SK-MEL-5 (cell line): ENCODE measurements around the gene CCDC171. TPM values are rescaled to one million over a fixed set of nuclear protein-coding genes. Genes with fewer than 3 reads are reported as not detected.
A peak's percentile ranks its signal among the peaks of the same experiment; 100 is the strongest.
"Not testable (repeated sequence)": the region's sequence is repeated elsewhere in the genome, so short reads cannot be mapped to it uniquely, and the experiment has no call there.

Source experiments
- DNase-seq: peaks from one replicate; pipeline ENCODE4 v3.0.0-alpha.2; 2016; ENCODE audit warnings: low read depth, low spot score
- in situ Hi-C: cut with HindIII; loops from 2 replicates; pipeline ENCODE4 v1.10.0; 2016; ENCODE audit warnings: low sequenced_read_pairs, high pct_unique_total_duplicates, low pct_unique_long_range_greater_than_20kb
- total RNA-seq: library from RNA; depleted of rRNA; stranded (reverse); fragments of >200 nt; shearing (Covaris generic); gene quantifications from 2 replicates; pipeline ENCODE4 v1.2.3, GENCODE V29; 2014

Gene CCDC171
- total RNA-seq, 1 experiment from 2014 or later: 72.9 TPM

GRCh38 chr9:15635752-15636151, 82.9 kb downstream of the CCDC171 start:
- no peak for DNase-seq
- in situ Hi-C loops: no loop called here

- in situ Hi-C loops: no loop called here
- no peak for DNase-seq
Measured at GRCh38 chr9:15640121-15640520, 87.3 kb downstream of the CCDC171 start.

- no peak for DNase-seq
- in situ Hi-C loops: no loop called here
Measured at GRCh38 chr9:15641291-15641690, 88.4 kb downstream of the CCDC171 start.

- peak; percentile 68 for DNase-seq
- in situ Hi-C loops: no loop called here
Measured at GRCh38 chr9:15642369-15642962, 89.6 kb downstream of the CCDC171 start.

- in situ Hi-C loops: no loop called here
- DNase-seq: no peak
Measured at GRCh38 chr9:15670246-15670645, 117.4 kb downstream of the CCDC171 start.

- in situ Hi-C loops: no loop called here
- DNase-seq: no peak
Measured at GRCh38 chr9:15670894-15671293, 118.1 kb downstream of the CCDC171 start.

GRCh38 chr9:15693701-15694100, 140.9 kb downstream of the CCDC171 start:
- DNase-seq: no peak
- in situ Hi-C loops: no loop called here

GRCh38 chr9:15696979-15697378, 144.1 kb downstream of the CCDC171 start:
- in situ Hi-C loops: no loop called here
- DNase-seq: peak; percentile 14

GRCh38 chr9:15697446-15697851, 144.6 kb downstream of the CCDC171 start:
- in situ Hi-C loops: no loop called here
- DNase-seq: peak; percentile 27

- in situ Hi-C loops: not testable (repeated sequence)
Measured at GRCh38 chr9:15699876-15700559, 147.2 kb downstream of the CCDC171 start.

GRCh38 chr9:15707000-15707399, 154.2 kb downstream of the CCDC171 start:
- no peak for DNase-seq
- in situ Hi-C loops: no loop called here

More at GRCh38 chr9:15699876-15700559, 147.2 kb downstream of the CCDC171 start:
- not testable (repeated sequence) for DNase-seq

- DNase-seq: no peak
- in situ Hi-C loops: no loop called here
Measured at GRCh38 chr9:15711531-15711930, 158.7 kb downstream of the CCDC171 start.

- in situ Hi-C loops: no loop called here
- no peak for DNase-seq
Measured at GRCh38 chr9:15711931-15712330, 159.1 kb downstream of the CCDC171 start.

- no peak for DNase-seq
- in situ Hi-C loops: no loop called here
Measured at GRCh38 chr9:15714746-15715145, 161.9 kb downstream of the CCDC171 start.

GRCh38 chr9:15717290-15717967, 164.6 kb downstream of the CCDC171 start:
- in situ Hi-C loops: no loop called here
- no peak for DNase-seq

GRCh38 chr9:15718423-15718822, 165.6 kb downstream of the CCDC171 start:
- no peak for DNase-seq
- in situ Hi-C loops: no loop called here

GRCh38 chr9:15720861-15721260, 168.0 kb downstream of the CCDC171 start:
- no peak for DNase-seq
- in situ Hi-C loops: no loop called here

- peak; percentile 99 for DNase-seq
- in situ Hi-C loops: no loop called here
Measured at GRCh38 chr9:15722888-15723287, 170.0 kb downstream of the CCDC171 start.

- in situ Hi-C loops: no loop called here
- DNase-seq: peak; percentile 21
Measured at GRCh38 chr9:15724016-15724415, 171.2 kb downstream of the CCDC171 start.
